ENCODE results near the gene KRIT1.

The KRIT1 gene

GRCh38 chr7:92230547-92230946 lies 15.2 kb downstream of the KRIT1 start:
- TF ChIP-seq TCF4 (CRISPR knock-in tag; IDR thresholded peaks at IDR 0.05; ENCODE audit: borderline replicate concordance), result no peak
- no peak for TF ChIP-seq POU6F1 (CRISPR knock-in tag; IDR thresholded peaks at IDR 0.05; ENCODE audit: borderline replicate concordance, low read depth)
- TF ChIP-seq SNAI2 (CRISPR knock-in tag; IDR thresholded peaks at IDR 0.05), result no peak
- no peak for TF ChIP-seq ZFP30 (CRISPR knock-in tag; IDR thresholded peaks at IDR 0.05)
- TF ChIP-seq ZNF70 (CRISPR knock-in tag; IDR thresholded peaks at IDR 0.05), result no peak
- no peak for TF ChIP-seq PPARA (CRISPR knock-in tag; IDR thresholded peaks at IDR 0.05; ENCODE audit: borderline replicate concordance)
- no peak for TF ChIP-seq ZFP3 (CRISPR knock-in tag; IDR thresholded peaks at IDR 0.05)
- TF ChIP-seq ZNF565 (CRISPR knock-in tag; conservative IDR thresholded peaks at IDR 0.05; ENCODE audit: low read depth), result no peak
- TF ChIP-seq PATZ1 (CRISPR knock-in tag; IDR thresholded peaks at IDR 0.05; ENCODE audit: borderline replicate concordance), result no peak
- no peak for TF ChIP-seq TSHZ2 (CRISPR knock-in tag; IDR thresholded peaks at IDR 0.05)
- no peak for TF ChIP-seq CSRNP3 (CRISPR knock-in tag; IDR thresholded peaks at IDR 0.05)
- TF ChIP-seq TOX (CRISPR knock-in tag; IDR thresholded peaks at IDR 0.05; ENCODE audit: borderline replicate concordance), result no peak
- TF ChIP-seq ZNF8 (CRISPR knock-in tag; IDR thresholded peaks at IDR 0.05), result no peak
- TF ChIP-seq CSDC2 (CRISPR knock-in tag; IDR thresholded peaks at IDR 0.05), result no peak
- no peak for TF ChIP-seq RARB (CRISPR knock-in tag; IDR thresholded peaks at IDR 0.05)
- no peak for TF ChIP-seq BACH2 (CRISPR knock-in tag; IDR thresholded peaks at IDR 0.05; ENCODE audit: borderline replicate concordance)
- TF ChIP-seq OSR1 (CRISPR knock-in tag; IDR thresholded peaks at IDR 0.05), result no peak
- TF ChIP-seq ESRRG (CRISPR knock-in tag; IDR thresholded peaks at IDR 0.05), result no peak
- TF ChIP-seq ISL1 (CRISPR knock-in tag; IDR thresholded peaks at IDR 0.05), result no peak
- ATAC-seq, result no peak

GRCh38 chr7:92228742-92229141 lies 17.0 kb downstream of the KRIT1 start:
- no peak for ATAC-seq
- TF ChIP-seq ZNF8 (CRISPR knock-in tag; IDR thresholded peaks at IDR 0.05) (peak; percentile 98), ISL1 (CRISPR knock-in tag; IDR thresholded peaks at IDR 0.05) (no peak)

- no peak for ATAC-seq
- TF ChIP-seq PPARA (CRISPR knock-in tag; IDR thresholded peaks at IDR 0.05; ENCODE audit: borderline replicate concordance) (no peak), OSR1 (CRISPR knock-in tag; IDR thresholded peaks at IDR 0.05) (no peak), POU6F1 (CRISPR knock-in tag; IDR thresholded peaks at IDR 0.05; ENCODE audit: borderline replicate concordance, low read depth) (no peak), TSHZ2 (CRISPR knock-in tag; IDR thresholded peaks at IDR 0.05) (no peak), RARB (CRISPR knock-in tag; IDR thresholded peaks at IDR 0.05) (no peak), ZC3H10 (CRISPR knock-in tag; IDR thresholded peaks at IDR 0.05) (no peak), CSDC2 (CRISPR knock-in tag; IDR thresholded peaks at IDR 0.05) (no peak), CSRNP3 (CRISPR knock-in tag; IDR thresholded peaks at IDR 0.05) (no peak), SNAI2 (CRISPR knock-in tag; IDR thresholded peaks at IDR 0.05) (no peak), ISL1 (CRISPR knock-in tag; IDR thresholded peaks at IDR 0.05) (no peak), TCF4 (CRISPR knock-in tag; IDR thresholded peaks at IDR 0.05; ENCODE audit: borderline replicate concordance) (no peak), GLIS3 (CRISPR knock-in tag; IDR thresholded peaks at IDR 0.05) (no peak), TOX (CRISPR knock-in tag; IDR thresholded peaks at IDR 0.05; ENCODE audit: borderline replicate concordance) (no peak)
Measured at GRCh38 chr7:92228100-92228499, 17.6 kb downstream of the KRIT1 start.

All from SK-N-SH treated with all-trans-retinoic acid at 6 μM for 48 hours (cell line).